BE2C (cell line): Measurements from ENCODE around the gene MTMR4.

Source experiments
- DNase-seq: peaks from one replicate; pipeline ENCODE4 v3.0.0-alpha.2; 2020
- H3K27me3 ChIP-seq: fragments of 250-450 bp; sonication (Bioruptor Pico); 2 replicates; pipeline ENCODE4 v1.5.1; 2020; ENCODE audit warnings: mild to moderate bottlenecking
- H3K36me3 ChIP-seq: fragments of 250-450 bp; sonication (Bioruptor Pico); 2 replicates; pipeline ENCODE4 v1.5.1; 2020; ENCODE audit warnings: mild to moderate bottlenecking
- H3K4me1 ChIP-seq: fragments of 250-450 bp; sonication (Bioruptor Pico); 2 replicates; pipeline ENCODE4 v1.5.1; 2020
- H3K4me3 ChIP-seq: 2 replicates; pipeline ENCODE4 v1.5.1; 2011; ENCODE audit warnings: low read depth, low read length
- H3K9me3 ChIP-seq: fragments of 250-450 bp; sonication (Bioruptor Pico); 2 replicates; pipeline ENCODE4 v1.5.1; 2020
- TF ChIP-seq, protein P1 (sequence below): IDR thresholded peaks from 2 replicates; pipeline ENCODE4 v1.5.1; 2012; ENCODE audit warnings: mild to moderate bottlenecking, low read depth, low read length

MTMR4 gene

DNA sequence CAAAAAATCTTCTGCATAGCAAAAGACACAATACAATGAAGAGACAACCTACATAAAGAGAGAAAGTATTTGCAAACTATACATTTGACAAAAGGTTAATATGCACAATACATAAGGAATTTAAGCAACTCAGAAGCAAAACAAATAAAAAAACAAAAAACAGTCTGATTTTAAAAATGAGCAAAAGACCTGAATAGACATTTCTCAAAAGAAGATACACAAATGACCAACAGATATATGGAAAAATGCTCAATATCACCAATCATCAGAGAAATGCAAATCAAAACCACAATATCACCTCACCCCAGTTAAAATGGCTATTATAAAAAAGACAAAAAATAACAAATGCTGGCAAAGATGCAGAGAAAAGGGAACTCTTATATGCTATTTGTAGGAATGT lies 58.9 kb downstream of the MTMR4 start:
- Histone ChIP-seq H3K4me3 (no peak overlapping the region), H3K4me1 (no peaks in the 10 kb centered on the region), H3K36me3 (no peaks in the 10 kb centered on the region), H3K9me3 (no peaks in the 10 kb centered on the region), H3K27me3 (peaks cover 23% of the 10 kb centered on the region)
- no peak for DNase-seq
- TF ChIP-seq, protein P1, sequence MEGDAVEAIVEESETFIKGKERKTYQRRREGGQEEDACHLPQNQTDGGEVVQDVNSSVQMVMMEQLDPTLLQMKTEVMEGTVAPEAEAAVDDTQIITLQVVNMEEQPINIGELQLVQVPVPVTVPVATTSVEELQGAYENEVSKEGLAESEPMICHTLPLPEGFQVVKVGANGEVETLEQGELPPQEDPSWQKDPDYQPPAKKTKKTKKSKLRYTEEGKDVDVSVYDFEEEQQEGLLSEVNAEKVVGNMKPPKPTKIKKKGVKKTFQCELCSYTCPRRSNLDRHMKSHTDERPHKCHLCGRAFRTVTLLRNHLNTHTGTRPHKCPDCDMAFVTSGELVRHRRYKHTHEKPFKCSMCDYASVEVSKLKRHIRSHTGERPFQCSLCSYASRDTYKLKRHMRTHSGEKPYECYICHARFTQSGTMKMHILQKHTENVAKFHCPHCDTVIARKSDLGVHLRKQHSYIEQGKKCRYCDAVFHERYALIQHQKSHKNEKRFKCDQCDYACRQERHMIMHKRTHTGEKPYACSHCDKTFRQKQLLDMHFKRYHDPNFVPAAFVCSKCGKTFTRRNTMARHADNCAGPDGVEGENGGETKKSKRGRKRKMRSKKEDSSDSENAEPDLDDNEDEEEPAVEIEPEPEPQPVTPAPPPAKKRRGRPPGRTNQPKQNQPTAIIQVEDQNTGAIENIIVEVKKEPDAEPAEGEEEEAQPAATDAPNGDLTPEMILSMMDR = no peak

DNA sequence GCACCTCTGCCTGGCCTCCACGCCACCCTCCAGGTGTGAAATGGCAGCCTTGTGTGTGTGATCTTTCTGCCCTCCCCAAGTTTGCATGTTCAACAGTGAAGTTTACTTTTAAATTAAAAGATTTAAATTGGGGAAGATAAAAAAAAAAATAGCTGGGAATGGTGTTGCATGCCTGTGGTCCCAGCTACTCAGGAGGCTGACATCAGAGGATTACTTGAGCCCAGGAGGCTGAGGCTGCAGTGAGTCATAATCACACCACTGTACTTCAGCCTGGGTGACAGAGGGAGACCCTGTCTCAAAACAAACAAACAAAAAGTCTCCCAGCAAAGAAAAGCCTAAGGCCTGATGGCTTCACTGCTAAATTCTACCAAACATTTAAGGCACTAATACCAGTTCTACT lies 61.7 kb downstream of the MTMR4 start:
- DNase-seq = no peak
- Histone ChIP-seq H3K36me3 (no peaks in the 10 kb centered on the region), H3K4me3 (no peak overlapping the region), H3K9me3 (no peaks in the 10 kb centered on the region), H3K4me1 (no peaks in the 10 kb centered on the region), H3K27me3 (peaks cover 23% of the 10 kb centered on the region)
- TF ChIP-seq, protein P1 = no peak

DNA sequence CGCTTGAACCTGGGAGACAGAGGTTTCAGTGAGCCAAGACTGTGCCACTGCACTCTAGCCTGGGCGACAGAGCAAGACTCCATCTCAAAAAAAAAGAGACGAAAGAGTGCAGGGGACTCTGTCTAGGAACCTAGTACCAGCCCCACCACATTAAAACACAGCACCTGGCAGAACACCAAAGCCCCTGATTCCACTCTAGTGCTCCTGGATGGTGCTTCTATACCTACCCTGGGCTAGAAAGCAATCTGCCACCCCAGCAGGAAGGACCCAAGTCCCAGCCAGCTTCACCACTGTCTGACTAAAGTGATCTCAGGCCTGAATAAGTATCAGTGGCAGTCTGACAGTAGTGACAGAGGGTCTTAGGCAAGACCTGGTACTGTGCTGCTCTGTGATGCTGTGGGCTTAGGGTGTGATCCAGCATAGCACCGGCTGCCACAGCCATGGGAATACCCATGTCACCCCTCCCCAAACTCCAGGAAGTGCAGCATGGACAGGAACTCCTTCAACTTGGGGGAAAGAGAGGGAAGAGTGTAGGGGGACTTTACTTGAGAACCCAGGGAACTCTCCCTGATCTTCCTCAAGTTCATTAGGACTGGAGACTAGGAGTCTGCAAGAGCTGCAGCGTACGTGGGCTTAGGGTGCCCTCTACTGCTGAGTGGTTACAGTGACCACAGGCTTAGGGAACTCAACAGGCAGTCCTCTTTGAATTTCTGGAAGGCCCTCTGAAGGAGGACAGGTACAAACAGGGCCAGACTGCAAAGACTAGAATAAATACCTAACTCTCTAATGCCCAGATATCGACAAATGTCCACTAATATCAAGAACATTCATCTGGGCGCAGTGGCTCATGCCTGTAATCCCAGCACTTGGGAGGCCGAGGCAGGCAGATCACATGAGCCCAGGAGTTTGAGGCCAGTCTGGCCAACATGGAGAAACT lies 67.1 kb downstream of the MTMR4 start:
- Histone ChIP-seq H3K4me3 (no peak overlapping the region), H3K9me3 (no peaks in the 10 kb centered on the region), H3K27me3 (peaks cover 32% of the 10 kb centered on the region), H3K36me3 (no peaks in the 10 kb centered on the region), H3K4me1 (no peaks in the 10 kb centered on the region)
- peak; percentile 83 for DNase-seq
- TF ChIP-seq, protein P1 = peak; percentile 96

DNA sequence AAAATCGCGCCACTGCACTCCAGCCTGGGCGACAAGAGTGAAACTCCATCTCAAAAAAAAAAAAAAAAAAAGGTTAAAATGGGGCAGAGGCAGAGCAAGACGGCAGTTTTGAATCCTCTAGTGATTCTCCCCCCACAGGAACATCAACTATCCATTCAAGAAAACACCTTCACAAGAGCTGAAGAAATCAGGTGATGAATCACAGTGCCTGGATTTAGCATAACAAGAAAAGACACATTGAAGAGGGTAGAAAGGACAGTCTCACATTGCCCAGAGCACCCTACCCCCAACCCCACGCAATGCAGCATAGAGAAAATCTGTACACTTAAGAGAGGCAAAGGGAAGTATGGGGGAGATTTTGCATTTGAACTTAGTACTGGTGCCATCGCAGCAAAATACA lies 68.4 kb downstream of the MTMR4 start:
- H3K27me3 ChIP-seq = peaks cover 44% of the 10 kb centered on the region
- no peaks in the 10 kb centered on the region for H3K36me3 ChIP-seq
- no peak overlapping the region for H3K4me3 ChIP-seq
- no peak for DNase-seq
- no peaks in the 10 kb centered on the region for H3K4me1 ChIP-seq
- H3K9me3 ChIP-seq = no peaks in the 10 kb centered on the region
- TF ChIP-seq, protein P1 = no peak
